ENCODE data around the gene WWOX.

The WWOX gene

DNA sequence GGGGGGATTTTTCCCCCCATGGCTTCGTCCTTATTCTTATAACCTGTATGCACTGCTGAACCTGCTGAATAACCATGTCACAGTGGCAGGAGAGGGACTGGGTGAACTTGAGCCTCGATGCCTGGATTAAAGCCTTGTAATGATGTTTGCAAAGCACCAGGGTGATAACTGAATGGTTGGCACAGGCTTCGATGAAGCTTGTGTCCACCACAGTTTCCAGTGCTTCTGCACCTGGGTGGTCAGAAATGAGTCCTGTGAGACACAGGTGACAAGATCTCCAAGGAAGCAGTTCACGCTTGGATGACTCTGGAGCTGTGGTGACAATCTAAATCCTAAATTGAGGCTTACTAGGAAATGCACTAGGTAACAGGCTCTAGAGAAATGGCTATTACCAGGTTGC is 771.8 kb downstream of the WWOX start:
- Histone ChIP-seq H3K79me2 (ENCODE audit: low read length) (no peaks in the 10 kb centered on the region), H3K4me3 (ENCODE audit: low read length) (no peak overlapping the region), H3K27ac (ENCODE audit: low read length) (no peak overlapping the region), H3K4me1 (ENCODE audit: low read length) (no peaks in the 10 kb centered on the region), H3F3A (ENCODE audit: insufficient read depth, low read length) (no peaks in the 10 kb centered on the region), H2AFZ (ENCODE audit: low read length) (no peak overlapping the region), H3K36me3 (replicated peaks; ENCODE audit: insufficient read depth, low read length) (no peaks in the 10 kb centered on the region), H3K27me3 (replicated peaks; ENCODE audit: insufficient read depth, low read length) (no peaks in the 10 kb centered on the region), H3K9ac (ENCODE audit: low read length) (no peak overlapping the region), H3K9me3 (replicated peaks; ENCODE audit: insufficient read depth, low read length) (no peaks in the 10 kb centered on the region), H4K20me1 (ENCODE audit: insufficient read depth, low read length) (no peaks in the 10 kb centered on the region), H3K9me2 (replicated peaks; ENCODE audit: insufficient read depth, low read length) (no peaks in the 10 kb centered on the region), H3K4me2 (ENCODE audit: low read depth, low read length) (no peak overlapping the region)
- no peak for DNase-seq
- no peak for TF ChIP-seq EZH2phosphoT487 (IDR thresholded peaks at IDR 0.05; ENCODE audit: low read length)
- TF ChIP-seq, protein P1, sequence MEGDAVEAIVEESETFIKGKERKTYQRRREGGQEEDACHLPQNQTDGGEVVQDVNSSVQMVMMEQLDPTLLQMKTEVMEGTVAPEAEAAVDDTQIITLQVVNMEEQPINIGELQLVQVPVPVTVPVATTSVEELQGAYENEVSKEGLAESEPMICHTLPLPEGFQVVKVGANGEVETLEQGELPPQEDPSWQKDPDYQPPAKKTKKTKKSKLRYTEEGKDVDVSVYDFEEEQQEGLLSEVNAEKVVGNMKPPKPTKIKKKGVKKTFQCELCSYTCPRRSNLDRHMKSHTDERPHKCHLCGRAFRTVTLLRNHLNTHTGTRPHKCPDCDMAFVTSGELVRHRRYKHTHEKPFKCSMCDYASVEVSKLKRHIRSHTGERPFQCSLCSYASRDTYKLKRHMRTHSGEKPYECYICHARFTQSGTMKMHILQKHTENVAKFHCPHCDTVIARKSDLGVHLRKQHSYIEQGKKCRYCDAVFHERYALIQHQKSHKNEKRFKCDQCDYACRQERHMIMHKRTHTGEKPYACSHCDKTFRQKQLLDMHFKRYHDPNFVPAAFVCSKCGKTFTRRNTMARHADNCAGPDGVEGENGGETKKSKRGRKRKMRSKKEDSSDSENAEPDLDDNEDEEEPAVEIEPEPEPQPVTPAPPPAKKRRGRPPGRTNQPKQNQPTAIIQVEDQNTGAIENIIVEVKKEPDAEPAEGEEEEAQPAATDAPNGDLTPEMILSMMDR (IDR thresholded peaks at IDR 0.05; ENCODE audit: low read length), result no peak
- TF ChIP-seq EZH2 (optimal IDR thresholded peaks at IDR 0.05; ENCODE audit: low read depth, low read length), result no peak

GRCh38 chr16:78876671-78877070 is 777.2 kb downstream of the WWOX start:
- DNase-seq, result no peak

DNA sequence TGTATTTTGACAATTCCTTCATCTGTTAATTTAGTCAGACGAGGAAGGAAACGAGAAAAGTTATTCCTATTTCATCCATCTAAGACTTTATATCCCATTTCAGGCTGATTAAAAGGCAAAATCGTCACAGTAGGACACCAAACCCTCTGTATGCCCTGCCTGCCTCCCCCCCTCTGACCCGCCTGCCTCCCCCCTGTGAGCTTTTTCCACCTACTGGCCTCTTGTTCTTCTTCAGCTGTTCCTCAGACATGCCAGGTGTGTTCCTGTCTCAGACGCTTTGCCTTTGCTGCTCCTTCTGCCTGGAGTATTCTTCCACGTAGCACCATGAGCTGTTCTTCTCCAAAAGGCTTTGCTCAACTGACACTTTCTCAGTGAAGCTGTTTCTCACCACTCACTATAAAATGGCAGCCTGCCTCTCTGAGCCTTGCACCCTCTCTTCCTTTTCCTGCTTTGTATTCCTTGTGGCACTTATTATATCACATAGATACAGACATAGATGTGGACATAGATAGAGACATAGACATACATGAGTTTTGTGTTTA is 777.7 kb downstream of the WWOX start:
- no peaks in the 10 kb centered on the region for H3K79me2 ChIP-seq (ENCODE audit: low read length)
- no peak for DNase-seq
- H3K4me3 ChIP-seq (ENCODE audit: low read length), result no peak overlapping the region
- no peak overlapping the region for H3K27ac ChIP-seq (ENCODE audit: low read length)
- TF ChIP-seq, protein P1 (IDR thresholded peaks at IDR 0.05; ENCODE audit: low read length), result no peak
- TF ChIP-seq EZH2 (optimal IDR thresholded peaks at IDR 0.05; ENCODE audit: low read depth, low read length), result no peak
- no peak for TF ChIP-seq EZH2phosphoT487 (IDR thresholded peaks at IDR 0.05; ENCODE audit: low read length)
- no peaks in the 10 kb centered on the region for H4K20me1 ChIP-seq (ENCODE audit: insufficient read depth, low read length)
- no peaks in the 10 kb centered on the region for H3K36me3 ChIP-seq (replicated peaks; ENCODE audit: insufficient read depth, low read length)
- H3K4me1 ChIP-seq (ENCODE audit: low read length), result no peaks in the 10 kb centered on the region
- no peaks in the 10 kb centered on the region for H3K9me2 ChIP-seq (replicated peaks; ENCODE audit: insufficient read depth, low read length)
- no peak overlapping the region for H2AFZ ChIP-seq (ENCODE audit: low read length)
- H3F3A ChIP-seq (ENCODE audit: insufficient read depth, low read length), result no peaks in the 10 kb centered on the region
- no peak overlapping the region for H3K9ac ChIP-seq (ENCODE audit: low read length)
- no peak overlapping the region for H3K4me2 ChIP-seq (ENCODE audit: low read depth, low read length)
- H3K27me3 ChIP-seq (replicated peaks; ENCODE audit: insufficient read depth, low read length), result no peaks in the 10 kb centered on the region
- no peaks in the 10 kb centered on the region for H3K9me3 ChIP-seq (replicated peaks; ENCODE audit: insufficient read depth, low read length)

More at GRCh38 chr16:78876671-78877070, 777.2 kb downstream of the WWOX start:
- H3K4me2 ChIP-seq (ENCODE audit: low read depth, low read length), result no peak overlapping the region
- no peaks in the 10 kb centered on the region for H3F3A ChIP-seq (ENCODE audit: insufficient read depth, low read length)
- H3K27me3 ChIP-seq (replicated peaks; ENCODE audit: insufficient read depth, low read length), result no peaks in the 10 kb centered on the region
- no peaks in the 10 kb centered on the region for H4K20me1 ChIP-seq (ENCODE audit: insufficient read depth, low read length)
- H3K4me3 ChIP-seq (ENCODE audit: low read length), result no peak overlapping the region
- H3K4me1 ChIP-seq (ENCODE audit: low read length), result no peaks in the 10 kb centered on the region
- H3K9ac ChIP-seq (ENCODE audit: low read length), result no peak overlapping the region
- no peaks in the 10 kb centered on the region for H3K9me3 ChIP-seq (replicated peaks; ENCODE audit: insufficient read depth, low read length)
- H2AFZ ChIP-seq (ENCODE audit: low read length), result no peak overlapping the region
- H3K9me2 ChIP-seq (replicated peaks; ENCODE audit: insufficient read depth, low read length), result no peaks in the 10 kb centered on the region
- no peak overlapping the region for H3K27ac ChIP-seq (ENCODE audit: low read length)
- TF ChIP-seq EZH2phosphoT487 (IDR thresholded peaks at IDR 0.05; ENCODE audit: low read length), result no peak
- no peak for TF ChIP-seq EZH2 (optimal IDR thresholded peaks at IDR 0.05; ENCODE audit: low read depth, low read length)
- TF ChIP-seq, protein P1 (IDR thresholded peaks at IDR 0.05; ENCODE audit: low read length), result no peak
- no peaks in the 10 kb centered on the region for H3K79me2 ChIP-seq (ENCODE audit: low read length)
- H3K36me3 ChIP-seq (replicated peaks; ENCODE audit: insufficient read depth, low read length), result no peaks in the 10 kb centered on the region

Measured in MM.1S (cell line).